MM.1S (cell line): Measurements from ENCODE around the gene ATP8B1.

Source experiments
- DNase-seq: peaks from one replicate; pipeline ENCODE4 v3.0.0-alpha.2; 2015
- H2AFZ ChIP-seq: fragments of 300-600 bp; sonication (generic); 2 replicates; pipeline ENCODE4 v1.6.0; 2016; ENCODE audit warnings: antibody characterized with exemption, low read length
- H3F3A ChIP-seq: fragments of 300-600 bp; sonication (generic); 2 replicates; pipeline ENCODE4 v1.6.1; 2016; ENCODE audit warnings: mild to moderate bottlenecking, antibody characterized with exemption, low read length, moderate library complexity, mixed read lengths; ENCODE audit not compliant: insufficient read depth
- H3K27ac ChIP-seq: fragments of 300-600 bp; sonication (generic); 2 replicates; pipeline ENCODE4 v1.5.1; 2016; ENCODE audit warnings: mild to moderate bottlenecking, low read length
- H3K27me3 ChIP-seq: fragments of 300-600 bp; sonication (generic); replicated peaks from 2 replicates; pipeline ENCODE4 v1.6.0; 2016; ENCODE audit warnings: low read length; ENCODE audit not compliant: insufficient read depth
- H3K36me3 ChIP-seq: fragments of 300-600 bp; sonication (generic); replicated peaks from 2 replicates; pipeline ENCODE4 v1.6.1; 2016; ENCODE audit warnings: mild to moderate bottlenecking, low read length, mixed read lengths; ENCODE audit not compliant: insufficient read depth
- H3K4me1 ChIP-seq: fragments of 300-600 bp; sonication (generic); 2 replicates; pipeline ENCODE4 v1.6.1; 2016; ENCODE audit warnings: low read length, mixed read lengths
- H3K4me2 ChIP-seq: fragments of 300-600 bp; sonication (generic); 2 replicates; pipeline ENCODE4 v1.6.0; 2016; ENCODE audit warnings: low read depth, low read length
- H3K4me3 ChIP-seq: fragments of 300-600 bp; sonication (generic); 2 replicates; pipeline ENCODE4 v1.5.1; 2016; ENCODE audit warnings: low read length, mixed read lengths
- H3K79me2 ChIP-seq: fragments of 300-600 bp; sonication (generic); 2 replicates; pipeline ENCODE4 v1.6.1; 2016; ENCODE audit warnings: mixed run types, low read length, mixed read lengths
- H3K9ac ChIP-seq: fragments of 300-600 bp; sonication (generic); 2 replicates; pipeline ENCODE4 v1.6.1; 2016; ENCODE audit warnings: low read length, mixed read lengths
- H3K9me2 ChIP-seq: fragments of 300-600 bp; sonication (generic); replicated peaks from 2 replicates; pipeline ENCODE4 v1.6.1; 2016; ENCODE audit warnings: mild to moderate bottlenecking, low read length, mixed read lengths; ENCODE audit not compliant: insufficient read depth
- H3K9me3 ChIP-seq: fragments of 300-600 bp; sonication (generic); replicated peaks from 2 replicates; pipeline ENCODE4 v1.6.1; 2016; ENCODE audit warnings: mild to moderate bottlenecking, low read length, mixed read lengths; ENCODE audit not compliant: insufficient read depth
- H4K20me1 ChIP-seq: fragments of 300-600 bp; sonication (generic); 2 replicates; pipeline ENCODE4 v1.6.1; 2016; ENCODE audit warnings: mild to moderate bottlenecking, low read length, moderate library complexity, mixed read lengths; ENCODE audit not compliant: insufficient read depth
- CTCF ChIP-seq: fragments of 300-600 bp; sonication (generic); IDR thresholded peaks from 2 replicates; pipeline ENCODE4 v1.5.1; 2016; ENCODE audit warnings: antibody characterized with exemption, low read length, mixed read lengths
- EZH2 ChIP-seq: fragments of 300-600 bp; sonication (generic); optimal IDR thresholded peaks from 2 replicates; pipeline ENCODE3; 2017; ENCODE audit warnings: low read depth, mild to moderate bottlenecking, antibody characterized with exemption, low read length, mixed read lengths
- EZH2phosphoT487 ChIP-seq: fragments of 300-600 bp; sonication (generic); IDR thresholded peaks from 2 replicates; pipeline ENCODE4 v1.6.1; 2018; ENCODE audit warnings: antibody characterized with exemption, low read length

The ATP8B1 gene

DNA sequence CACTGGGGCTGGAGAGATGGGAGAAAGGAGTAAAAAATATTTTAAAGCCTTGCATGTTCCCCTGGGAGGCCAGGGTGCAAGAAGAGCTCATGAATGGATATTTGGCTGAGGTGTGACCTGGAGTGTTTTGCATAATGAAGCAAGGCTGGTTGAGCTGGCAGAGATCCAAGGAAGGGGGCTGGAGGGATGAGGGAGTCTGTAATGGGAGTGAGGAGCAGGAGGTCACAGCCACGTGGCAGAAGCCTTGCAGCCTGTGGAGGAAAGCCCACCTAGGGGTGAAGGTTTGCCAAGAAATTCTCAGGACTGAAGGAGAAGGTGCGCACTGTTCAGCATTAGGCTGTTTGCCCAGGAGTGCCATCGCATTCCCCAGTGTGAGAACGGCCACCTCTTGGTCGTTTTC lies 40.3 kb upstream of the ATP8B1 start:
- H3K27ac ChIP-seq, result no peak overlapping the region
- no peak overlapping the region for H3K9ac ChIP-seq
- no peaks in the 10 kb centered on the region for H4K20me1 ChIP-seq
- no peak overlapping the region for H3K4me2 ChIP-seq
- no peaks in the 10 kb centered on the region for H3K27me3 ChIP-seq
- no peak overlapping the region for H2AFZ ChIP-seq
- H3K36me3 ChIP-seq, result no peaks in the 10 kb centered on the region
- H3K9me2 ChIP-seq, result no peaks in the 10 kb centered on the region
- DNase-seq, result no peak
- no peaks in the 10 kb centered on the region for H3K9me3 ChIP-seq
- H3F3A ChIP-seq, result no peaks in the 10 kb centered on the region
- TF ChIP-seq CTCF, result no peak
- no peak for TF ChIP-seq EZH2
- no peak for TF ChIP-seq EZH2phosphoT487
- no peak overlapping the region for H3K4me3 ChIP-seq
- H3K79me2 ChIP-seq, result no peaks in the 10 kb centered on the region
- no peaks in the 10 kb centered on the region for H3K4me1 ChIP-seq

GRCh38 chr18:57841568-57841967 lies 38.5 kb upstream of the ATP8B1 start:
- Histone ChIP-seq H3F3A (peaks cover 2% of the 10 kb centered on the region; the same call in 1 of the 2 replicates), H3K79me2 (no peaks in the 10 kb centered on the region), H3K9me2 (no peaks in the 10 kb centered on the region), H3K36me3 (no peaks in the 10 kb centered on the region), H3K4me2 (no peak overlapping the region), H2AFZ (no peak overlapping the region), H3K9ac (no peak overlapping the region), H3K27ac (no peak overlapping the region), H4K20me1 (no peaks in the 10 kb centered on the region), H3K9me3 (no peaks in the 10 kb centered on the region), H3K4me3 (no peak overlapping the region), H3K27me3 (no peaks in the 10 kb centered on the region), H3K4me1 (no peaks in the 10 kb centered on the region)
- no peak for TF ChIP-seq EZH2
- DNase-seq, result no peak

- Histone ChIP-seq H3K27ac (no peak overlapping the region), H3K4me2 (no peak overlapping the region), H3K79me2 (no peaks in the 10 kb centered on the region), H3K9me2 (no peaks in the 10 kb centered on the region), H3F3A (peaks cover 2% of the 10 kb centered on the region; the same call in 1 of the 2 replicates), H3K9me3 (no peaks in the 10 kb centered on the region), H3K4me3 (no peak overlapping the region), H3K27me3 (no peaks in the 10 kb centered on the region), H3K9ac (no peak overlapping the region), H4K20me1 (no peaks in the 10 kb centered on the region), H2AFZ (no peak overlapping the region), H3K36me3 (no peaks in the 10 kb centered on the region), H3K4me1 (no peaks in the 10 kb centered on the region)
- DNase-seq, result no peak
- TF ChIP-seq EZH2, result no peak
- no peak for TF ChIP-seq CTCF
- TF ChIP-seq EZH2phosphoT487, result no peak
Observed at GRCh38 chr18:57839942-57840381, 36.8 kb upstream of the ATP8B1 start.

DNA sequence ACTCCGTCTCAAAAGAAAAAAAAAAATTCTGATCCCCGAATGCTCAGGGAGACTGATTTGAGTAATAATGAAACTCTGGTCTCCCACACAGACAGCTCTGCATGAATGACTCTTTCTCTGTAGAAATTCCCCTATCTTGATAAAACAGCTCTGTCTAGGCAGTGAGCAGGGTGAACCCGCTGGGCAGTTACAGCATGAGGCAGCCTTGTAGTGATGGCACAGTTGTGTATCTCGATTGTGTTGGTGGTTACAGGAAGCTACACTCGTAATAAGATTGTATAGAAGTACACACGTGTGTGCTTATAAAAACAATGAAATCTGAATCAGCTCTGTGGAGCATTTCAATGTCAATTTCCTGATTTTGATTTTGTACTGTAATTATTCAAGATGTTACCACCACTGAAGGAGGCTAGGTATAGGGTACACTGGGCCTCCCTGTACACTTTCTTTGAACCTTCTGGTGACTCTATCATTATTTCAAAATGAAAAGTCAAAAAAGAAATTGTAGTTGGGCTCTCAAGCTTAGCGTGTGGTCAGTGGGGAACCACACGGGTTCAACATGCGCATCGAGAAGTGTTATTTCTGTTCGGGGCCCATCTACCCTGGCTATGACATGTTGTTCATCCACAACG lies 34.9 kb upstream of the ATP8B1 start:
- 0 out of 2 replicates have a peak overlapping the region, but pooled peaks have one; percentile 23 for H2AFZ ChIP-seq
- DNase-seq, result peak; percentile 16
- H3K36me3 ChIP-seq, result no peaks in the 10 kb centered on the region
- H3F3A ChIP-seq, result peaks cover 14% of the 10 kb centered on the region
- no peaks in the 10 kb centered on the region for H3K27me3 ChIP-seq
- no peak overlapping the region for H3K9ac ChIP-seq
- H3K9me2 ChIP-seq, result no peaks in the 10 kb centered on the region
- no peak overlapping the region; the same call in 1 of the 2 replicates for H3K27ac ChIP-seq
- H3K9me3 ChIP-seq, result no peaks in the 10 kb centered on the region
- peaks cover 2% of the 10 kb centered on the region for H3K4me1 ChIP-seq
- no peak overlapping the region for H3K4me3 ChIP-seq
- TF ChIP-seq EZH2 (no peak), EZH2phosphoT487 (no peak), CTCF (no peak)
- H3K79me2 ChIP-seq, result no peaks in the 10 kb centered on the region
- H3K4me2 ChIP-seq, result peak overlapping the region; percentile 29
- H4K20me1 ChIP-seq, result no peaks in the 10 kb centered on the region
